Activated CD4-positive, CD25-positive, alpha-beta regulatory T cell treated with anti-CD3 and anti-CD28 coated beads, Interleukin-2, amount 50 U/mL, for 24 hours (primary cell): ENCODE measurements around the gene ARMC3.
"Not testable (repeated sequence)": the region's sequence is repeated elsewhere in the genome, so short reads cannot be mapped to it uniquely, and the experiment has no call there.

ENCODE experiments used
- ATAC-seq, 2 donors: fragments of 150-1000 bp; cut with Tn5 transposase; one replicate each; pipeline ENCODE4 v1.10.0; 2021; ENCODE audit warnings: mild to moderate bottlenecking in 1 of 2, moderate library complexity in 1 of 2

ARMC3 gene, protein sequence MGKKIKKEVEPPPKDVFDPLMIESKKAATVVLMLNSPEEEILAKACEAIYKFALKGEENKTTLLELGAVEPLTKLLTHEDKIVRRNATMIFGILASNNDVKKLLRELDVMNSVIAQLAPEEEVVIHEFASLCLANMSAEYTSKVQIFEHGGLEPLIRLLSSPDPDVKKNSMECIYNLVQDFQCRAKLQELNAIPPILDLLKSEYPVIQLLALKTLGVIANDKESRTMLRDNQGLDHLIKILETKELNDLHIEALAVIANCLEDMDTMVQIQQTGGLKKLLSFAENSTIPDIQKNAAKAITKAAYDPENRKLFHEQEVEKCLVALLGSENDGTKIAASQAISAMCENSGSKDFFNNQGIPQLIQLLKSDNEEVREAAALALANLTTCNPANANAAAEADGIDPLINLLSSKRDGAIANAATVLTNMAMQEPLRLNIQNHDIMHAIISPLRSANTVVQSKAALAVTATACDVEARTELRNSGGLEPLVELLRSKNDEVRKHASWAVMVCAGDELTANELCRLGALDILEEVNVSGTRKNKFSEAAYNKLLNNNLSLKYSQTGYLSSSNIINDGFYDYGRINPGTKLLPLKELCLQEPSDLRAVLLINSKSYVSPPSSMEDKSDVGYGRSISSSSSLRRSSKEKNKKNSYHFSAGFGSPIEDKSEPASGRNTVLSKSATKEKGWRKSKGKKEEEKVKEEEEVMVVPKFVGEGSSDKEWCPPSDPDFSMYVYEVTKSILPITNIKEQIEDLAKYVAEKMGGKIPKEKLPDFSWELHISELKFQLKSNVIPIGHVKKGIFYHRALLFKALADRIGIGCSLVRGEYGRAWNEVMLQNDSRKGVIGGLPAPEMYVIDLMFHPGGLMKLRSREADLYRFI

DNA sequence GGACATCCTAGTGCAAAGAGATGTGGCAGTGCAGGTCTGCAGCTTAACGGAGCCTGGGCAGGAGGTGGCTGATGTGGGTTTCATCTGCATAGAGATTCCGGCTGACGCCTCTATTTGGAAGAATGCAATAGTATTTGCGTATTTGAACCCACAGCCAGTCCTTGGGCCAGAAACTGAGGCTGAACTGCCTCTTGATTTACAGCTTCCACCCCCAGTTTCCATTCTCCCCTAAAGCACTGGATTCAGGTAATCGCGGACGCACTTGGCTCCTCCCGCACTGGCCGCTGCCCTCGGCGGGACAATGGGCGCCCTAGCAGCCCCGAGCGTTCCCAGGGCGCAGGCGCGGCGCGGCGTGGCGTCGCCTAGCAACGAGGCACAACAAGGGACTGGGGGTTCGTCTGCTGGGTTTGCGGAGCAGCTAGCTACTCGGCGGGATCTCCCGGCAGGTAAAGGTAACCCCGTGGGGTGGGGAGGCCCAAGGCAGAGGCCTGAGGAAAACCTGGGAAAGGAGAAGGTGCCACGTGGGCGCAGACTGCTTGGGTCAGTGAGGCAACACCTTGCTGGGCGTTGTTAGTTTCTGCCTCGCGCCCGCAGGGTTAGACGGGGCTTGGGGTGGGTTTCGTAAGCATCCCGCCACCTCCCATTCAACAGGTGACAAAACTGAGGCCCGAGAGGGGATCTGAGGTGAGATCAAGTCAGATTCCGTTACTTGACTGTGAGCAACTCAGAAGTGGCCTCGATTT, at the start of gene ARMC3:
ARMC3 (plus strand) TSS at position 393 of the 743 bp plus-strand sequence. CDS start 3,944 bp downstream, outside the sequence.
- ATAC-seq: peak; percentile 75

DNA sequence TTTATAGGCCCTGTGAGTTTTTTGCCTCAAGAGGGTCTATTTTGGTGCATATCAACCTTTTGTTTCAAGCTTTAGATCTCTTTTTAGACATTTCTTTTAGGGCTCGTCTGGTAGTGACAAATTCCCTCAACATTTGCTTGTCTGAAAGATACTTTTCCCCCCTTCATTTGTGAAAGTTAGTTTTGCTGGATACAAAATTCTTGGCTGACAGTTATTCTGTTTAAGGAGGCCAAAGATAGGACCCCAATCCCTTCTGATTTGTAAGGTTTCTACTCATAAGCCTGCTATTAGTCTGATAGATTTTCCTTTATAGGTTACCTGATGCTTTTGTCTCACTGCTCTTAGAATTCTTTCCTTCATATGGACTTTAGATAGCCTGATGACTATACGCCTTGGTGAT, 36.1 kb upstream of the ARMC3 start:
- no peak for ATAC-seq

DNA sequence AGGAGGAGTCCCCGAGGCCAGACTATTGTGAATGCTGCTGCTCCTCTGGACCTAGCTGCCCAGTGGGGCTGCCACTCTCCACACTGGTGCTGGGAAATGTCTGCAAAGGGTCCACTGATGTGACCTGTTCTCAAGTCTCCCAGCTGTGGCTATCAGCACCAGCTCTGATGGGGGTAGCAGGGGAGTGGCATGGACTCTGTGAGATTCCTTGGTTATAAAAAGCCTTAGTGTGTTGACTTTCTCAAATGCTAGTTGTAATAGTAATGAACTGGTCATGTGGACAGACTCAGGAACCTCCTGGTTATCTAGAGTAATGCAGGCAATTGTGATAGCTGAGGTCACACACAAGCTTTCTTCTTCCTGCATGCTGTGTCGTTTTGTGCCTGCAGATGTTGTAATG, 34.1 kb upstream of the ARMC3 start:
- ATAC-seq: no peak

DNA sequence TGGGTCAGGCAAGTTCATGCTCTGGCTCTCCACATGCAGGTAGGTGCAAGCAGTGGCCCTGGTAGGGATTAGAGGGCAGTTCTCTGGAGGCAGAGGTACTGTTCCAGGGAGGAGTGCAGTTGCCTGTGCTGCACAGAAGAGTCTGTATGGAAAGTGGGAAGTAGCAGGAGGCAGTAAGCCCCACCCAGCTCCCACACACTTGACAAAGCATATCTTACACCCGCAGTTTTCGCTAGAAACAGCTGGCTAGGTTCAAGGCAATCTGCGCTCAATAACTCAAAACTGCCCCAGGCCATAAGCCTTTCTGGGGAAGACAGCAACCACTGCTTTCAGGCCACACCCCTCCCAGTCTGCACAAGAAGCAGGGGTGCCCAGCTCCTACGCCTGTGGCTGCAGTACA, 33.1 kb upstream of the ARMC3 start:
- ATAC-seq: no peak

DNA sequence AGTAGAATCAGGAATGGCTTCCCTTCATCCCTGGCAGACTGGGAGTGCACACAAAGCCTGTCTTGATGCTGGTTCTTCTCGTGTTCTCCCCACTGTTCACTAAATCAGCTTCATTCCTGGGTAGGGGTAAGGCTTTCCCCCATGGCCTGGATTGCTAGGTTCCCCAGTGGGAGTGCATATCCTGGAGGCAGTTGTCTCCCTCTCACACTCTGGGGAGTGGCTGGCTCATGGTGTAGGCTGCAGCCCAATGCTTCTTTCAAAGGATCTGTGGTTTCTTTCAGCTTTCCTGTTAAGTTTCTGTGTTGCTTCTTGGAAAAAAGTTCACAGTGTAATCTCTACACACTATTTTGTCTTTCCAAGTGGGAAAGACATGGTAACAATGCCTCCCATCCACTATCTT, 32.6 kb upstream of the ARMC3 start:
- ATAC-seq: no peak

DNA sequence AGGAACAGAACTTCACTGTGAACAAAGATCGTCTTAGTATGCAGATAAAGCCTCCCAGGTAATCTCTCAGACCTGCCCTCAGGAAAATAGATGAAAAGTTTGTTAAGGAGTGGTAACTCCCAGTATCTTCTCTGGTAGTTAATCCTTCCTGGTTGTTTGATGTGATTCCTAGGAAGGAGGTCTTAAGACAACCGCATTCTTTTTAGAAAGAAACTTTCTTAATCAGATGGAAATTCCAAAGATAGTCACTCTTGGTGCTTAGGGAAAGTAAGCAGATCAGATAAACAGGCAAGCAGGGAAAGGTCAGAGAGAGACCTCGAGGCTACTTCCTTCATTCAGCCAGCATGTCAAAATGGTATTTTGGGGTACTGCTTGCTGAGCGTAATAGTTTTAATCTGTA, 30.5 kb upstream of the ARMC3 start:
- no peak for ATAC-seq

DNA sequence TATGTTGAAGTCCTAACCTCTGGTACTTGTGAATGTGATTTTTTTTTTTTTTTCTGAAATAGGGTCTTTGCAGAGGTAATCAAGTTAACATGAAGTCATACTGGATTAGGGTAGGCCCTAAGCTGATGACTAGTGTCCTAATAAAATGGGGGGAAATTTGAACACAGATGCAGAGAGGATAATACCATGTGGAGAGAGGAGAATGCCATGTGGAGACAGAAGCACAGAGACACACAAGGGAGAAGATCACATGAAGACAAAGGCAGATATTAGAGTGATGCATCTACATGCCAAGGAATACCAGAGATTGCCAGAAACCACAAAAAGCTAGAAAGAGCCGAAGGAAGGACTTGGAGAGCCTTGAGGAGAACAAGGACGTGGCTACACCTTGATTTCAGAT, 28.5 kb upstream of the ARMC3 start:
- no peak for ATAC-seq

DNA sequence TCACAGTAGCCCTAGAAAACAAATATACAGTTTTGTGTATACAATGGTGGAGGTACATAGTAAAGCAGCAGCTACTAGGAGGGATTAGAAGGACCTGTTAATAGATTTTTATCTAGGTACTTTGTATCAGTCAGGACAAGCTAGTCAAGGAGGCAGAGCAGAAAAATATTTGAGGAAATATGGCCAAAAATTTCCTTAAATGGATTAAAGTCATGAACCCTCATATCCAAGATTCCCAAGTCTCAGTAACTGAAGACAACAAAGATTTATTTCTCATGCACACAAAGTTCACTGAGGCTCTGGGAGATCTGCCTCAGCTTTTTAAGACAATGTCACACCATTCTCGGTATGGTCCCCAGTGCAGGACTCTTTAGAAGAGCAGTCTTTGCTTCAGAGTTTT, 28.1 kb upstream of the ARMC3 start:
- ATAC-seq: no peak

DNA sequence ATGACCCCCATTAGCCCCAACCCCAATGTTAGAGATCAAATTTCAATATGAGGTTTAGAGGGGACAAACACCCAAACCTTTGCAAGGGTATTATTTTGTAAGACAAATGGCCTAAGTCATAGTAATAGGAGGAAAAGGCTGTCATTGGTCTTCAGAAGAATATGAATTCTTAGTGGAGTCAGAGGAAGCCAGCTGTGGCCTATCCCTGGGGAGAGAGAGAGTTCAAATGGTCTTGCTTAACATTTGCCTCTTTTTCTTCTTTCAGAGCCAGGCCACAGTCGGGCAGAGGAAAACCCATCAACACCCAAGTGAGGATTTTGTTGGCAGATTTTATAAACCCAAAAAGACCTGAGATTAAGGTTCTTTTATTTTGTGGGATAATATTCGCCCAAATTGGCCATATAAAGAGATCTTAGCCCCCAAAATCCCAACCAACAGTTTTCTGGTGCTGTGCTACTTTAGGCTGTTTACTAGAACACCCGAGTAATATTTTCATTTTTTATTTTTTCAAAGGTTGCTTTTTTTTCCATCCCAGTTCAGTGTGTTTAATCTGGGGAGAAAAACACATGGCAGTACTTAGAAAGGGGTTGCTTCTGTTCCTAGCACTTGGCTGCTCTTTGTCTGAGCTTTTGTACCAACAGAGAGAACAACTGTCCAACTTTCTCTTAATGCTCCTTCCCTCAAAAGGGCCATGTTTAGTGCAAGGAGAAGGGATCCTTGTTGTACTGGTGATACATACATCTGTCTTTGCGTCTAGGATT, 26.8 kb upstream of the ARMC3 start:
- ATAC-seq: no peak

DNA sequence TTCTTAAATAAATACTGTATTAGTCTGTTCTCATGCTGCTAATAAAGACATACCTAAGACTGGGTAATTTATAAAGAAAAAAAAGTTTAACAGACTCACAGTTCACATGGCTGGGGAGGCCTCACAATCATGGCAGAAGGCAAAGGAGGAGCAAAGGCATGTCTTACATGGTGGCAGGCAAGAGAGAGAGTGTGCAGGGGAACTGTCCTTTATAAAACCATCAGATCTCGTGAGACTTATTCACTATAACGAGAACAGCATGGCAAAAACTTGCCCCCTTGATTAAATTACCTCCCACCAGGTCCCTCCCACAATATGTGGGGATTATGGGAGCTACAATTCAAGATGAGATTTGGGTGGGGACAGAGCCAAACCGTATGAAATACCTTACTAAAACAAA, 25.7 kb upstream of the ARMC3 start:
- ATAC-seq: not testable (repeated sequence)

DNA sequence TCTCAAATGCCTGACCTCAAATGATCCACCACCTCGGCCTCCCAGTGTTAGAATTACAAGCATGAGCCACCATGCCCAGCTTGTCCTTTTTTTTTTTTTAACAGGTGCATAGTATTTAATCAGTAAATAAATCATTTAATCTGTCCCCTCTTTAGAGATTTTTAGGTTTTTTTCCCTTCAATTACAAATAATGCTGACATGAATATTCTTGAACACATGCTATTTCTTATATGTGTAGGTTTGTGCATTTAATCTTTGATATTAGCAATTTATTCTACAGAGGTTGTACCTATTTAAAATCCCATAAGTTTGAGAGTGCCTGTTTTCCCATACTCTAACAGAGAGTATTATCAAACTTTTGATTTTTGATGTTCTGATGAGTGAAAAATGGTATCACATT, 24.2 kb upstream of the ARMC3 start:
- ATAC-seq: no peak

DNA sequence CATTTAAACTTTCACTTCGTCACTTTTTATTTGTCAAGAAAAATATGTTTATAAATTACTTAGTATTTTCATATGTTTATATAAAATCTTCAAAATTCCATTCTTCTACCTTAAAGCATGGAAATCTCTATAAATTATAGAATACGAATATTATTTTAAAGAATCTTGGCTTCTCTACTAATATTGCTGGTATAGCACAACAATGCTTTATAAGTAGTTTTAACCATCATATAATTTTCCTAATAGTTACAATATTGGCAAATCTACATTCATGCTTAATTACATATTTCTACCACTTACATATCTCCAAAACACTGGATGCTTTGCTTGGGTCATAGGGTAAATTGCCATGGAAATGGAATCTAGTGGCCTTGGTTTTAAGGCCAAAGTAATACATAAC, 21.1 kb upstream of the ARMC3 start:
- no peak for ATAC-seq

DNA sequence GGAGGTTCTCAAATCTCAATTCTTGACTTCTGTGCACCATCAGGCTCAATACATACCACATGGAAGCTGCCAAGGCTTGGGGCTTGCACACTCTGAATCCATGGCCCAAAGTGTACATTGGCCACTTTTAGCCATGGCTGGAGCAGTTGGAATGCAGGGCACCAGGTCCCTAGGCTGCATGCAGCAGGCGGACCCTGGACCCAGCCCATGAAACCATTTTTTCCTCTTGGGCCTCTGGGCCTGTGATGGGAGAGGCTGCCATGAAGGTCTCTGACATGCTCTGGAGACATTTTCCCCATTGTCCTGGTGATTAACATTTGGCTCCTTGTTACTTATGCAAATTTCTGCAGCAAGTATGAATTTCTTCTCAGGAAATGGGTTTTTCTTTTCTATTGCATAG, 19.0 kb upstream of the ARMC3 start:
- no peak for ATAC-seq

DNA sequence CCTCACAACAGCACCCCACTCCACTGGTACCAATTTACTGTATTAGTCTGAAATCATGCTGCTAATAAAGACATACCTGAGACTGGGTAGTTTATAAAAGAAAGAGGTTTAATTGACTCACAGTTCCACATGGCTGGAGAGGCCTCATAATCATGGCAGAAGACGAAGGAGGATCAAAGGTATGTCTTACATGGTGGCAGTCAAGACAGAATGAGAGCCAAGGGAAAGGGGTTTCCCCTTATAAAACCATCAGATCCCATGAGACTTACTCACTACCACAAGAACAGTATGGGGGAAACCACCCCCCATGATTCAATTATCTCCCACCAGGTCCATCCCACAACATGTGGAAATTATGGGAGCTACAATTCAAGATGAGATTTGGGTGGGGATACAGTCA, 18.2 kb upstream of the ARMC3 start:
- ATAC-seq: not testable (repeated sequence)

DNA sequence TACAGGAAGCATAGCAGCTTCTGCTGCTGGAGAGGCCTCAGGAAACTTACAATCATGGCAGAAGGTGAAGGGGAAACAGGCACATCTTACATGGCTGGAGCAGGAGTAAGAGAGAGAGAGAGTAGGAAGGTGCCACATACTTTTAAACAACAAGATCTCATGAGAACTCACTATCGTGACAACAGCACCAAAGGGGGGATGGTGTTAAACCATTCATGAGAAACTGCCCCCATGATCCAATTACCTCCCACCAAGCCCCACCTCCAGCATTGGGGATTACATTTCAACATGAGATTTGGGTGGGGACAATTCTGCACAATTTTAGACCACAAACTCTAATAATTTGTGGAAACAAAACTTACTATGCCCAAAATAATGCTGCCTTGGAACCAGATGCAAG, 16.8 kb upstream of the ARMC3 start:
- no peak for ATAC-seq

DNA sequence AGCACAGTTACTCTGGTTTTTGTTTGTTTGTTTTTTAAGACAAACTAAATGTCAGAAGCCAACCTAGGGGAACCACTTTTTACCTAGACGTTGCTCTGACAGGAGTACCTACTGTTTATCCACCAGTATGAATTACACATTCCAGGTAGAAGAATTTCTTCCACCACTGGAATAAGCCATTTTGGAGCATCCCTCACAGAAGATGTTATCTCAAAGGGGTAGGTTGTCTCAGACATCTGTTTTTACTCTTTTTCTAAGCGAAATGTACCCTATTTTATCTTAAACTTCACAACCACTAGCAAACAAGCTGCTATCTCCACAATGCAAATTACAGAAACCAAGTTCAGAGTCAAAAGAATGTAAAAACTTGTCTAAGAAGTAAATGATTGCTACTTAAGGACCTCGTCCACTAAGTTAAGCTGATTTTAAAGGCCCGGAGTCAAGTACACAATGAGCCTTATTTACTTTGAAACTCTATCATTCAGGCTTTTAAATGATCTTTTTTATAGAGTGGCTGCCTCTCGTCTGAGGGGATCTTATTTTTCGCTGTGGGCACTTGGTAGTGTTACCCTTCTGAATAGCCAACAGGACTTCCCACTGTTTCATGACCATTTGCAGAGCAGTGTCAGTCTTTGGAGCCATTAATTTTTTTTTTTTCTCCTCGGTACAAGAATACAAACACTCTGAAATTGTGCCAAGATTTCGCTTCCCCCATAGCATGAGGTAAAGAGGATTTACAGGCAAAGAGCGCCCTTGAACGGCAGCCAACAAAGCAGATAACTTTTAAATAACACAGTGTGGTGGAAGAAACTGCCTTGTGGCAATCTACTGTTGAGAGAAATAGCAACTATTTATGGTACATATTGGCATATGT, 15.7 kb upstream of the ARMC3 start:
- ATAC-seq: no peak

DNA sequence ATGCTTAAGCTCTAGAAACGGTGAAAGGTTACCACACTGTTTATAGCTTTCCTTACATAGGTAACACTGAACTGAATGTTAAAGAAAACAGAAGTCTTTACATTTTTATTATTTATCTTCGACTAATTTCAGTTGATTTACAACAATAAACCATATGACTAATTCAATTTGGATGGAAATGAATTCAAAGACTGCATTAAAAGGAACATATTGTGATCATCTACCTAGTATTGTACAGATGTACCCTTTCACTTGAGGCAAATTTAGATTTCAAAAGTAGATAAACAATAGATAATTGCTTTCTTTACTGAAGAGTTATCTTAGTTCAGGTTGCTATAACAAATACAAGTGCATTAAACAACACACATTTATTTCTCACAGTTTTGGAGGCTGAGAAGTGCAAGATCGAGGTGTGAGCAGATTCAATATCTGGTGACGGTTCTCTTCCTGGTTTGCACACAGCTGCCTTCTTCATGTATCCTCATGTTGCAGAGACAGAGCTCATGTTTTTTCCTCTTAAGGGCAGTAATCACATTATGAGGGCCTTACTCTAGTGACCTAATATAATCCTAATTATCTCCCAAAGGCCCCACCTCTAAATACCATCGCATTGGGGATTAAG, 15.0 kb upstream of the ARMC3 start:
- no peak for ATAC-seq

DNA sequence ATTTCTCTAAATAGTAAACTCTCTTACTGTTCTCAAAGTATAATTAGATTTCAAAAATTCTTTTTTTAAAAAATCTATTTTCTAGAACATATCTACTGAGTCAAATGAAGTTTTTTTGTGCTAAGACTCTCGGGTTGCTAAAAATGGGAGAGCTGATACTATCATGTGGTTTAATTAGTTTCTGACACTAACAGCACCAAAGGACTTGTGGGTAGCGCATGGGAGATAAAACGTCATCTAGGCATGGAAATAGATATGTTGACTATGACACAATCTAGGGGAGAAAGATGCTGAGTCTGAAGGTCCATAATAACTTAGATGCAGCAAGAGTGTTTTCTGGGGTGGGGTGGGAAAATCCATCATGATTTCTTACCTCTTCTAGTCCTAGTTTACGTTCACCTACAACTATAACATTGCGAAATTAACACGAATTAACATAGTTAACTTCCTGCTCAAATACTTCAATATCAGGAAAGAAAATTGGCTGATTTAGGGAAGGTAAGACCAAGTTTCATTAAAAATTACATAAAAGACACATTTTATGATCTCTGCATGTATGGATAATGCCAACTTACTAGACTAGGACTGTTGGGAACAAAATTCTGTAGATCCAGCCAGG, 14.3 kb upstream of the ARMC3 start:
- no peak for ATAC-seq

DNA sequence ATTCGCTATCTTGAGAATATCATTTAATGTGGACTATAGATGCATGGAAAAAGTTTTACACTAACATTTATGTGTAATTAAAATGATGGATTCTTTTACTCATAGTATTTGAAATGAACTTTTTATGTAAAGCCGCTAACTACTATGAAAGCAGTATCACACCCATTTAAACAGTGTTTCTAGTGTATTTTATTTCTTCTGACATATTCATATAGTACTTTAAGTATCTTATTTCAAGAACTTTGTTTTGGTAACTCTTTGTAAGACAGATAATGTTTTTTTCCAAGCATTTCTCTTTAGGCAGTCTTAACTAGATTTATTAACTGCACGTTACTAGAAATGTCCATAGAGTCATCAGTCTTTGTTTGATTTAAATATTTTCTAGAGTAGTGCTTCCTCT, 12.5 kb upstream of the ARMC3 start:
- ATAC-seq: no peak

DNA sequence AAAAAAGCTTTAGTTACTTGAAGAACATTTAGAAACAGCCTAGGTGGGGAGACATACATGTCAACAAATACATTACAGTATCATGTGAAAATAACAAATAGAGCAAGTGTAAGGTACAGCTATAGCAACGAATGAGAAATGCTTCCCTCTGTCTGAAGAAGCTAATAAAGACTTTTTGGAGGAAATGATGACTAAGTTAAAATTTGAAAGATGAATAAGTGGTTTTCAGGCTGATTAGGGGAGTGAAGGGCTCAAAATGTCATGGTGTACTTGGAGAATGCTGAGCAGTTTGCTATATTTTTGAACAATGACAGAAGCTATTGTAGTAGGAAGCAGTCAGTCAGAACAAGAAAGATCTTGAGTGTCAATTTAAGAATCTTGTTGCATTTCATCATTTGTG, 2.8 kb upstream of the ARMC3 start:
- no peak for ATAC-seq

DNA sequence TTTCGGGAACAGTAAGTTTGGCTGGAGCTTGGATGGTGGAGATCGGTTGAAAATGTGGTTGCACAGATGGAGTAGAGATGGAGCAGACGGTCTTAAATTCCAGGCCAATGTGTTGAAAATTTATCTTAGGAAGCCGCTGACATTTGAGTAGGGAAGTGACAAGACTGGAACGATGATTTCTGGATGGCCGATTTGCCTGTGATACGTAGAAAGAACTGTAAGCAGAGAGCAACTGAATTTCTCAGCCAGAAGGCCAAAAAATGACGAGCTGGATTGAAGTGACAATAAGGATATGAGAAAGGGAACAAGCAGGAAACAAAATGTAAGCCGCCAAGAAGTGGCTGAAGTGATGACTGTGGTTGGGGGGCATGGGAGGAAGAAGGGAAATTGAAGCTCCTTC, 687 bp upstream of the ARMC3 start:
- ATAC-seq: no peak
